NT2/D1 (cell line): ENCODE results near the gene FRK.

Experiments used
- SUZ12 ChIP-seq: IDR thresholded peaks from 2 replicates; pipeline ENCODE4 v1.6.1; 2011; ENCODE audit not compliant: insufficient read length, insufficient read depth; ENCODE audit errors: extremely low read depth
- YY1 ChIP-seq: IDR thresholded peaks from 2 replicates; pipeline ENCODE4 v1.6.1; 2011; ENCODE audit not compliant: insufficient read length, insufficient read depth
- ZNF274 ChIP-seq: IDR thresholded peaks from 2 replicates; pipeline ENCODE4 v1.6.1; 2011; ENCODE audit warnings: mild to moderate bottlenecking, low read depth, low read length

GRCh38 chr6:115969207-115969929 lies 91.3 kb downstream of the FRK start:
- TF ChIP-seq SUZ12, result no peak
- no peak for TF ChIP-seq ZNF274
- no peak for TF ChIP-seq YY1
